Left lung (tissue), 14 donors: ENCODE data around the gene ZNF14. TPM values are rescaled to one million over a fixed set of nuclear protein-coding genes. Genes with fewer than 3 reads are reported as not detected.
"Not testable (repeated sequence)": the region's sequence is repeated elsewhere in the genome, so short reads cannot be mapped to it uniquely, and the experiment has no call there.

Experiments
- ATAC-seq: fragments of 200-7000 bp; cut with Tn5 transposase; one replicate; pipeline ENCODE4 v1.9.1; 2020; ENCODE audit warnings: moderate library complexity
- DNase-seq, 4 donors: peaks; one replicate each; pipeline ENCODE4 v3.0.0-alpha.2; 2013 to 2020
- H3K27ac ChIP-seq, 2 donors: fragments of 200-600 bp; sonication (generic) in 1 of 2; one replicate each; pipeline versions ENCODE4 v1.5.0 to v1.8.0; 2020 to 2021
- H3K27me3 ChIP-seq, 2 donors: fragments of 200-600 bp; sonication (generic) in 1 of 2; one replicate each; pipeline versions ENCODE4 v1.5.0 to v1.8.0; 2020 to 2021
- H3K36me3 ChIP-seq, 2 donors: fragments of 200-600 bp; sonication (generic) in 1 of 2; one replicate each; pipeline versions ENCODE4 v1.5.0 to v1.8.0; 2020 to 2021
- H3K4me1 ChIP-seq, 2 donors: fragments of 200-600 bp; one replicate each; pipeline ENCODE4 v1.8.0; 2021
- H3K4me3 ChIP-seq, 2 donors: fragments of 200-600 bp; sonication (generic) in 1 of 2; one replicate each; pipeline versions ENCODE4 v1.5.0 to v1.8.0; 2020 to 2021; ENCODE audit warnings: mild to moderate bottlenecking in 1 of 2
- H3K9me3 ChIP-seq, 2 donors: fragments of 200-600 bp; sonication (generic) in 1 of 2; one replicate each; pipeline versions ENCODE4 v1.5.0 to v1.8.0; 2020 to 2021
- intact Hi-C, 2 donors: fragments of 100-400 bp; cut with DNase I; formaldehyde crosslinking; loops; one replicate each; pipeline versions ENCODE4 v1.11.2 to v1.14.2; 2022
- long read RNA-seq, 12 donors: library from polyadenylated mRNA in 2 of 12; unstranded in 2 of 12; transcript quantifications; one replicate each; pipeline ENCODE4 v2.0.0 and lab custom pipeline, GENCODE V29; 2019 to 2026
- polyA plus RNA-seq, 6 donors: library from polyadenylated mRNA; unstranded; fragments of 120-200 nt; gene quantifications; one replicate each; pipeline ENCODE4 v1.2.1, GENCODE V29; 2013; ENCODE audit not compliant: insufficient read length in 6 of 6
- total RNA-seq, 2 donors: library from RNA; stranded (reverse); fragmentation: NEBNext Ultra II Directional; extraction: Animal tissue kit (Norgen Biotek cat#: 25700); gene quantifications; one replicate each; pipeline ENCODE4 v1.2.1, GENCODE V29; 2021
- TF ChIP-seq, protein P1 (sequence below), 2 donors: fragments of 200-600 bp; sonication (generic) in 1 of 2; IDR thresholded peaks; one replicate each; pipeline versions ENCODE4 v1.5.0 to v1.8.0; 2021; ENCODE audit warnings: antibody characterized with exemption in 2 of 2
- donor health status: DM: no; HTN: yes; CAD: no.
- donor health status: DM: no; HTN: no; CAD: no.

Gene ZNF14
- 1 to 10 TPM; 4.7 to 4.8 TPM for total RNA-seq
- 10 to 100 TPM; 10.8 to 15.3 (median 13.2) TPM for polyA plus RNA-seq
- long read RNA-seq, donor 1, transcript ZNF14-201 (4 exons, 2,949 nt), result major isoform, 7 of 7 reads
- long read RNA-seq, donor 1, partial matches to known transcripts, result 0 of 7 reads
- long read RNA-seq, donor 1, other reads (novel, unspliced or antisense), result 0 of 7 reads
- long read RNA-seq, donor 2, partial matches to known transcripts, result 0 of 2 reads
- long read RNA-seq, donor 2, other reads (novel, unspliced or antisense), result 0 of 2 reads
- long read RNA-seq, donor 3, partial matches to known transcripts, result 0 of 3 reads
- long read RNA-seq, donor 3, other reads (novel, unspliced or antisense), result 0 of 3 reads
- long read RNA-seq, donor 4, partial matches to known transcripts, result 0 of 1 reads
- long read RNA-seq, donor 4, other reads (novel, unspliced or antisense), result 0 of 1 reads
- long read RNA-seq, donor 5, transcript ZNF14-201 (4 exons, 2,949 nt), result major isoform, 5 of 5 reads
- long read RNA-seq, donor 5, partial matches to known transcripts, result 0 of 5 reads
- long read RNA-seq, donor 5, other reads (novel, unspliced or antisense), result 0 of 5 reads
- long read RNA-seq, donor 6, result 0 reads
- long read RNA-seq, donor 7, partial matches to known transcripts, result 0 of 2 reads
- long read RNA-seq, donor 7, other reads (novel, unspliced or antisense), result 0 of 2 reads
- long read RNA-seq, donor 8, partial matches to known transcripts, result 0 of 3 reads
- long read RNA-seq, donor 8, other reads (novel, unspliced or antisense), result 0 of 3 reads
- long read RNA-seq, donor 9, result 0 reads
- long read RNA-seq, donor 10, result 0 reads
- long read RNA-seq, donor 11, result 0 reads
- long read RNA-seq, donor 12, partial matches to known transcripts, result 0 of 2 reads
- long read RNA-seq, donor 12, other reads (novel, unspliced or antisense), result 0 of 2 reads

DNA sequence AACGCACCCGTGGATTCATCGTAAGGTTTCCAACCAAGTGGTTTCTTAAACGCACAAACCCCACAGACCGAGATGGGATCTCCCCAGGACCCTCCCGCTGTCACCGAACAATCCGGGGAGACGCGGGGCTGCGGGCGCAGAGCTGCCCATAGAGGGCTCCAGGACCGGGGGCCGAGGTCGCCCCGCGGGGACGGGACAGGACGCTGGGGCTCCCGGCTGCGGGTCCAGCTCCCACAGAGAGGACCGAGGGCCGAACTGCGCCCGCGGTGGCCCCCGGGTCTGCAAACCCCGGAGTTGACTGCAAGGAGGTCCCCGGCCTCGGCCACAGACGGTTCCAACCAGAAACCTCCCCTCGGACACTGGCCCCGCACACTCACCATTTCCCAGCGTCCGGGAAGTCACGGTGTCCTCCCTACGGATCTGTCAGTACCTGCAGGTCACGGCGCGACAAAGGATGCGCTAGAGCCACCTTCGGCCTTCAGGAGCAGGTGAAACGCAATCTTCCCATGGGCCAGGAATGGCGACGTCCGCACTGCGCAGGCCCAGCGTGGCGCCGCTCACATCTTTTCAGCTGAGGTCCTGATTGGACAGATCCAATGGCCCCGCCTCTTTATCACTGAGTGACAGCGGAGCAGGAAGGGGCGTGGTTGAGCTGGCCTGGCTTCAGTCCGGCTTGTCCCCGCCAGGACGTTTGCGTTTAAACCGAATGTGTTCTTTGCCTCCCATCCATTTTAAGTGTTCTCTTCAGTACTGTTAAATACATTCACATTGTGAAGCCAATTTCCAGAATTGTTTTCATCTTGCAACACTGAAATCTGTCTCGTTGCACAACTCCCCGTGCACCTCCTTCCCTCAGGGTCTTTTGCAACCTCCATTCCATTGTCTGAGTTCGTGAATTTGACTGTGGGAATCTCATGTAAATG lies at the start of gene ZNF14:
TSS of gene ZNF14 (minus strand) at position 534 of the 923 bp plus-strand sequence. CDS start at position 380, 154 bp downstream.
- intact Hi-C loops, result no loop called here
- TF ChIP-seq, protein P1, sequence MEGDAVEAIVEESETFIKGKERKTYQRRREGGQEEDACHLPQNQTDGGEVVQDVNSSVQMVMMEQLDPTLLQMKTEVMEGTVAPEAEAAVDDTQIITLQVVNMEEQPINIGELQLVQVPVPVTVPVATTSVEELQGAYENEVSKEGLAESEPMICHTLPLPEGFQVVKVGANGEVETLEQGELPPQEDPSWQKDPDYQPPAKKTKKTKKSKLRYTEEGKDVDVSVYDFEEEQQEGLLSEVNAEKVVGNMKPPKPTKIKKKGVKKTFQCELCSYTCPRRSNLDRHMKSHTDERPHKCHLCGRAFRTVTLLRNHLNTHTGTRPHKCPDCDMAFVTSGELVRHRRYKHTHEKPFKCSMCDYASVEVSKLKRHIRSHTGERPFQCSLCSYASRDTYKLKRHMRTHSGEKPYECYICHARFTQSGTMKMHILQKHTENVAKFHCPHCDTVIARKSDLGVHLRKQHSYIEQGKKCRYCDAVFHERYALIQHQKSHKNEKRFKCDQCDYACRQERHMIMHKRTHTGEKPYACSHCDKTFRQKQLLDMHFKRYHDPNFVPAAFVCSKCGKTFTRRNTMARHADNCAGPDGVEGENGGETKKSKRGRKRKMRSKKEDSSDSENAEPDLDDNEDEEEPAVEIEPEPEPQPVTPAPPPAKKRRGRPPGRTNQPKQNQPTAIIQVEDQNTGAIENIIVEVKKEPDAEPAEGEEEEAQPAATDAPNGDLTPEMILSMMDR (IDR thresholded peaks at IDR 0.05), result no peak
- no peaks in the 10 kb centered on the region for H3K27me3 ChIP-seq
- DNase-seq (peak; percentile 91 to 96 (median 94)), ATAC-seq (peak; percentile 100)
- H3K4me3 ChIP-seq, result peak within 1 kb of the TSS; percentile 79 to 95
- peak within 1 kb of the TSS; percentile 33 to 70 for H3K27ac ChIP-seq
- H3K9me3 ChIP-seq, result peaks cover 0 to 43% of the 10 kb centered on the region in 2 donors
- H3K4me1 ChIP-seq, result peaks cover 0 to 11% of the 10 kb centered on the region in 2 donors
- peaks cover 0 to 21% of the 10 kb centered on the region in 2 donors for H3K36me3 ChIP-seq

- intact Hi-C loops, H3K27ac ChIP-seq: not testable (repeated sequence)
Measured at GRCh38 chr19:19781791-19782190, 48.9 kb upstream of the ZNF14 start.

DNA sequence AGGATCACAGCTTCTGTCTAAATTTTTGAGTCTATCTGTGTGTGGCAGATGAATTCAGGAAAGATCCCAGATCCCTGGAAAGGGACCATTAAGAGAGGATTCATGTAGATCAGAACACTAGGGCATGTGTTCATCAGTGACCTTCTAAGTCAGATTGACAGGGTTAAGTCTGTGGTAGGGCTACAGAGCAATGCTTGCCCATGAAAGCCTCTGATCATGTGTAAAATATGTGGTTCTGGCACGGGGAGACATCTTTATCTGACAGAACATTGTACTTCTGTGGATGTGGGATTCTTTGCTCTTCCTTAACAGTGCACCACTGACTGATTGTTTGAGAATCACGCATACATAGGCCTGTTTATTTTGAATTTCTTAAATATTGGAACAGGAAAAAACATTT lies 45.8 kb upstream of the ZNF14 start:
- no peak for DNase-seq
- peaks cover 0 to 7% of the 10 kb centered on the region in 2 donors for H3K36me3 ChIP-seq
- TF ChIP-seq, protein P1 (IDR thresholded peaks at IDR 0.05), result no peak
- intact Hi-C loops, result no loop called here
- H3K4me1 ChIP-seq, result peaks cover 7 to 27% of the 10 kb centered on the region in 2 donors
- H3K4me3 ChIP-seq, result no peak overlapping the region
- H3K27ac ChIP-seq, result no peak overlapping the region
- no peak for ATAC-seq
- no peaks in the 10 kb centered on the region for H3K27me3 ChIP-seq
- peaks cover 0 to 21% of the 10 kb centered on the region in 2 donors for H3K9me3 ChIP-seq

More at GRCh38 chr19:19781791-19782190, 48.9 kb upstream of the ZNF14 start:
- not testable (repeated sequence) for H3K4me3 ChIP-seq, ATAC-seq, H3K27me3 ChIP-seq
- H3K9me3 ChIP-seq, result peaks cover 0 to 44% of the 10 kb centered on the region in 2 donors
- H3K4me1 ChIP-seq, result peaks cover 7 to 14% of the 10 kb centered on the region in 2 donors
- H3K36me3 ChIP-seq, result peaks cover 0 to 31% of the 10 kb centered on the region in 2 donors
- DNase-seq, result peak in 1 of 4 donors; percentile 19

GRCh38 chr19:19777692-19778091 lies 44.8 kb upstream of the ZNF14 start:
- TF ChIP-seq, protein P1 (IDR thresholded peaks at IDR 0.05), result no peak
- intact Hi-C loops, result no loop called here
- Histone ChIP-seq H3K9me3 (peaks cover 0 to 19% of the 10 kb centered on the region in 2 donors), H3K27ac (no peak overlapping the region), H3K4me3 (peak overlapping the region in 1 of 2 donors; percentile 74), H3K27me3 (no peaks in the 10 kb centered on the region), H3K36me3 (peaks cover 0 to 7% of the 10 kb centered on the region in 2 donors), H3K4me1 (peaks cover 7 to 27% of the 10 kb centered on the region in 2 donors)
- DNase-seq, result no peak
- ATAC-seq, result no peak
